K562 (cell line): ENCODE data around the gene REEP3. TPM values are rescaled to one million over a fixed set of nuclear protein-coding genes. Genes with fewer than 3 reads are reported as not detected.

Experiments used
- ETS1 ChIP-seq: conservative IDR thresholded peaks from 2 replicates; pipeline ENCODE4 v1.6.1; 2011; ENCODE audit warnings: low read depth, mild to moderate bottlenecking, low read length; ENCODE audit not compliant: control insufficient read depth
- MGA ChIP-seq: fragments of 450-650 bp; IDR thresholded peaks from 2 replicates; pipeline ENCODE4 v1.6.1; 2016; ENCODE audit warnings: mild to moderate bottlenecking, moderate library complexity
- NCOA1 ChIP-seq: fragments of 450-650 bp; IDR thresholded peaks from 2 replicates; pipeline ENCODE4 v1.6.1; 2016; ENCODE audit warnings: low read depth
- NR4A1 ChIP-seq, 2 experiments: fragments of 250-450 bp in 1 of 2; fragments of 450-650 bp in 1 of 2; sonication (Bioruptor Pico) in 1 of 2; IDR thresholded peaks; 2 replicates each; pipeline versions ENCODE4 v1.4.0 to v1.6.1; 2016 to 2020; ENCODE audit warnings: mild to moderate bottlenecking in 2 of 2, missing compliant biosample characterization in 1 of 2, missing genetic modification characterization in 1 of 2, moderate library complexity in 1 of 2
- PHF20 ChIP-seq: fragments of 450-650 bp; IDR thresholded peaks from 2 replicates; pipeline ENCODE4 v1.6.1; 2018; ENCODE audit not compliant: partially characterized antibody
- ZBTB33 ChIP-seq: sonication (generic); formaldehyde crosslinking; IDR thresholded peaks from 2 replicates; pipeline ENCODE4 v1.8.1; 2023; ENCODE audit warnings: mild to moderate bottlenecking, missing genetic modification reagents
- polyA plus RNA-seq, 8 experiments: library from polyadenylated mRNA; depleted of rRNA in 4 of 8; stranded (reverse) in 5 of 8; unstranded in 3 of 8; fragments of >200 nt; fragmentation: Nextera tagmentation in 2 of 8; fragmentation: Illumina TruSeq in 1 of 8; extraction: Ambion mirVana in 2 of 8; extraction: Trizol in 1 of 8; gene quantifications; 2 replicates each; pipeline versions ENCODE4 v1.2.1 to v1.2.3, GENCODE V29; 2011 to 2014; ENCODE audit warnings: inconsistent platforms in 1 of 8, missing spikeins in 1 of 8
- total RNA-seq, 7 experiments: library from RNA; depleted of rRNA in 6 of 7; stranded (reverse); fragments of >200 nt in 6 of 7; fragmentation: Illumina TruSeq in 2 of 7; extraction: Trizol in 2 of 7; gene quantifications; 2 replicates each; pipeline versions ENCODE4 v1.2.1 to v1.2.3, GENCODE V29; 2011 to 2021; ENCODE audit warnings: low replicate concordance in 1 of 7

The REEP3 gene
- total and polyA plus RNA-seq, 9 of the 15 experiments (the other 6 are each of a cell fraction or from before 2014, with no cell fraction given): 3.4 to 13.4 (median 9.2) TPM

- peak; percentile 55; the same call in 1 of the 2 replicates for TF ChIP-seq MGA
- no peak for TF ChIP-seq NR4A1 (CRISPR knock-in tag; IDR thresholded peaks at IDR 0.05)
- no peak for TF ChIP-seq NR4A1 (tag; IDR thresholded peaks at IDR 0.05)
- TF ChIP-seq PHF20: peak; percentile 24
- 0 out of 2 replicates have a peak, but pooled peaks have one; percentile 10 for TF ChIP-seq NCOA1
- peak; percentile 38; the same call in 1 of the 2 replicates for TF ChIP-seq ZBTB33
- peak; percentile 61; the same call in 1 of the 2 replicates for TF ChIP-seq ETS1
Observed at GRCh38 chr10:63630085-63630930, 109.1 kb downstream of the REEP3 start (continued).
